Panc1 (cell line): ENCODE data around the gene GFM1. TPM values are rescaled to one million over a fixed set of nuclear protein-coding genes. Genes with fewer than 3 reads are reported as not detected.

Experiments used
- ATAC-seq: fragments of 200-7000 bp; cut with Tn5 transposase; 2 replicates; pipeline ENCODE4 v1.9.1; 2020; ENCODE audit warnings: mild to moderate bottlenecking, moderate library complexity
- BruUV-seq: library from RNA; stranded (reverse); fragments of 400-500 nt; replicated peaks from 2 replicates; lab custom pipeline; 2021; lab: Mats Ljungman, UMichigan
- CTCF ChIA-PET: fragments of 300-600 bp; sonication (Branson Sonifier 250); formaldehyde crosslinking; loops from one replicate; lab custom pipeline; 2022; ENCODE audit warnings: antibody characterized with exemption; lab: Charles Lee
- POLR2A ChIA-PET: fragments of 300-600 bp; sonication (Branson Sonifier 250); formaldehyde crosslinking; loops from one replicate; lab custom pipeline; 2022; ENCODE audit warnings: antibody characterized with exemption; lab: Charles Lee
- DNase-seq: peaks from one replicate; pipeline ENCODE4 v3.0.0-alpha.2; 2010; ENCODE audit warnings: low read depth, low spot score
- H3K27ac ChIP-seq: 2 replicates; pipeline ENCODE4 v1.5.1; 2011; ENCODE audit warnings: mild to moderate bottlenecking, low read length, inconsistent platforms
- H3K27me3 ChIP-seq: fragments of 200-500 bp; sonication (Bioruptor generic); 2 replicates; pipeline ENCODE4 v1.6.0; 2014; ENCODE audit warnings: low read length, inconsistent platforms; ENCODE audit not compliant: control insufficient read depth, insufficient read depth
- H3K36me3 ChIP-seq: fragments of 200-500 bp; sonication (Bioruptor generic); 2 replicates; pipeline ENCODE4 v1.5.1; 2014; ENCODE audit warnings: inconsistent platforms, mild to moderate bottlenecking, low read length, moderate library complexity; ENCODE audit not compliant: control insufficient read depth, insufficient read depth
- H3K4me1 ChIP-seq: 2 replicates; pipeline ENCODE4 v1.5.1; 2011; ENCODE audit warnings: inconsistent platforms, mild to moderate bottlenecking, low read length, moderate library complexity; ENCODE audit not compliant: control insufficient read depth, insufficient read depth
- H3K4me3 ChIP-seq, 2 experiments: 2 replicates each; pipeline ENCODE4 v1.5.1; 2011 to 2012; ENCODE audit warnings: low read depth in 2 of 2, low read length in 2 of 2, mild to moderate bottlenecking in 2 of 2, inconsistent platforms in 1 of 2, moderate library complexity in 1 of 2
- H3K9me3 ChIP-seq: fragments of 200-500 bp; sonication (Bioruptor generic); 2 replicates; pipeline ENCODE4 v1.5.1; 2014; ENCODE audit warnings: low read depth, mild to moderate bottlenecking, inconsistent platforms, low read length, moderate library complexity; ENCODE audit not compliant: control insufficient read depth, insufficient read depth
- CTCF ChIP-seq: fragments of 450-650 bp; IDR thresholded peaks from 2 replicates; pipeline ENCODE4 v1.5.1; 2017; ENCODE audit warnings: mild to moderate bottlenecking
- POLR2AphosphoS5 ChIP-seq: IDR thresholded peaks from 2 replicates; pipeline ENCODE4 v1.6.1; 2012; ENCODE audit warnings: mild to moderate bottlenecking, low read depth, low read length, moderate library complexity
- REST ChIP-seq, 2 experiments: IDR thresholded peaks; 2 replicates each; pipeline ENCODE4 v1.6.1; 2011 to 2012; ENCODE audit warnings: low read depth in 2 of 2, control low read depth in 1 of 2, low read length in 1 of 2, mild to moderate bottlenecking in 1 of 2, moderate library complexity in 1 of 2; ENCODE audit not compliant: insufficient read depth in 1 of 2
- SIN3A ChIP-seq: IDR thresholded peaks from 2 replicates; pipeline ENCODE4 v1.6.1; 2012; ENCODE audit warnings: low read depth, mild to moderate bottlenecking, low read length, moderate library complexity, borderline replicate concordance; ENCODE audit not compliant: insufficient read depth
- TCF7L2 ChIP-seq: IDR thresholded peaks from 2 replicates; pipeline ENCODE4 v1.6.1; 2011; ENCODE audit warnings: mild to moderate bottlenecking, low read depth, low read length, inconsistent platforms
- in situ Hi-C: cut with HindIII; loops from 2 replicates; pipeline ENCODE4 v1.10.0; 2016; ENCODE audit warnings: low sequenced_read_pairs, low pct_unique_long_range_greater_than_20kb
- intact Hi-C: fragments of 100-400 bp; cut with micrococcal nuclease; formaldehyde crosslinking; loops from one replicate; pipeline ENCODE4 v1.10.0; 2022; ENCODE audit not compliant: unreplicated experiment
- total RNA-seq: library from RNA; stranded (reverse); gene quantifications from one replicate; pipeline ENCODE4 v1.2.1, GENCODE V29; 2021; ENCODE audit not compliant: unreplicated experiment

Gene GFM1
- total RNA-seq, 1 experiment from 2014 or later, result 59.3 TPM

GRCh38 chr3:158678687-158679086 lies 34.4 kb downstream of the GFM1 start:
- H3K4me1 ChIP-seq, result no peaks in the 10 kb centered on the region
- no peaks in the 10 kb centered on the region for H3K9me3 ChIP-seq
- in situ Hi-C loops (no loop called here), intact Hi-C loops (no loop called here)
- H3K36me3 ChIP-seq, result no peaks in the 10 kb centered on the region; the same call in 1 of the 2 replicates
- CTCF ChIA-PET, result no interaction called here
- BruUV-seq, result no TSS peak
- POLR2A ChIA-PET, result no interaction called here
- H3K4me3 ChIP-seq, result no peak overlapping the region
- H3K27ac ChIP-seq, result no peak overlapping the region
- ATAC-seq (no peak), DNase-seq (no peak)
- no peaks in the 10 kb centered on the region for H3K27me3 ChIP-seq
- no peak for TF ChIP-seq SIN3A
- no peak for TF ChIP-seq REST (IDR thresholded peaks at IDR 0.05; ENCODE audit: insufficient read depth in 1 of 2, low read depth in 2 of 2, low read length in 1 of 2)
- no peak for TF ChIP-seq CTCF
- TF ChIP-seq TCF7L2, result no peak
- TF ChIP-seq POLR2AphosphoS5, result no peak

GRCh38 chr3:158679547-158680000 lies 35.2 kb downstream of the GFM1 start:
- CTCF ChIA-PET, result no interaction called here

More at GRCh38 chr3:158679547-158680000, 35.2 kb downstream of the GFM1 start:
- in situ Hi-C loops (no loop called here), intact Hi-C loops (no loop called here)
- Histone ChIP-seq H3K4me3 (no peak overlapping the region), H3K36me3 (peaks cover 3% of the 10 kb centered on the region; the same call in 1 of the 2 replicates), H3K27ac (no peak overlapping the region), H3K9me3 (no peaks in the 10 kb centered on the region), H3K4me1 (no peaks in the 10 kb centered on the region), H3K27me3 (no peaks in the 10 kb centered on the region)
- no peak for TF ChIP-seq POLR2AphosphoS5
- no peak for TF ChIP-seq REST (IDR thresholded peaks at IDR 0.05; ENCODE audit: insufficient read depth in 1 of 2, low read depth in 2 of 2, low read length in 1 of 2)
- TF ChIP-seq CTCF, result no peak
- TF ChIP-seq TCF7L2, result no peak
- TF ChIP-seq SIN3A, result no peak
- POLR2A ChIA-PET, result interaction anchor here (0.7 kb wide), 2 partner anchors 21 to 60 kb away, joined by 3 to 4 read pairs; no protein-coding TSS in a partner anchor
- ATAC-seq (no peak), DNase-seq (no peak)
- BruUV-seq, result no TSS peak
